C4-2B (cell line): ENCODE measurements around the gene MAP1LC3B.

ENCODE experiments used
- H3K27ac ChIP-seq: fragments of 450-650 bp; 2 replicates; pipeline ENCODE4 v1.5.1; 2017
- CTCF ChIP-seq: fragments of 450-650 bp; conservative IDR thresholded peaks from 2 replicates; pipeline ENCODE4 v1.5.1; 2017; ENCODE audit warnings: mild to moderate bottlenecking
- ZFX ChIP-seq: fragments of 450-650 bp; IDR thresholded peaks from 2 replicates; pipeline ENCODE4 v1.6.1; 2017

The MAP1LC3B gene

GRCh38 chr16:87426423-87427215 lies 34.5 kb downstream of the MAP1LC3B start:
- TF ChIP-seq CTCF (no peak), ZFX (no peak)
- no peak overlapping the region for H3K27ac ChIP-seq

GRCh38 chr16:87431926-87432325 lies 39.8 kb downstream of the MAP1LC3B start:
- no peak overlapping the region for H3K27ac ChIP-seq
- TF ChIP-seq ZFX (no peak), CTCF (no peak)

GRCh38 chr16:87432330-87432915 lies 40.3 kb downstream of the MAP1LC3B start:
- H3K27ac ChIP-seq = no peak overlapping the region
- TF ChIP-seq CTCF (no peak), ZFX (no peak)

- H3K27ac ChIP-seq = no peak overlapping the region
- TF ChIP-seq ZFX (no peak), CTCF (no peak)
Observed at GRCh38 chr16:87434146-87434667, 42.1 kb downstream of the MAP1LC3B start.

GRCh38 chr16:87435372-87436224 lies 43.5 kb downstream of the MAP1LC3B start:
- H3K27ac ChIP-seq = no peak overlapping the region
- TF ChIP-seq ZFX = no peak
- TF ChIP-seq CTCF = no peak

- H3K27ac ChIP-seq = no peak overlapping the region
- TF ChIP-seq CTCF (no peak), ZFX (no peak)
Observed at GRCh38 chr16:87436225-87437172, 44.4 kb downstream of the MAP1LC3B start.
